GM23248 (cell line): Measurements from ENCODE around the gene SUPT3H. TPM values are rescaled to one million over a fixed set of nuclear protein-coding genes. Genes with fewer than 3 reads are reported as not detected.

Source experiments
- DNase-seq: peaks from one replicate; pipeline ENCODE4 v3.0.0-alpha.2; 2015
- H2AFZ ChIP-seq: fragments of 200-600 bp; sonication (generic); 2 replicates; pipeline ENCODE4 v1.6.1; 2016; ENCODE audit warnings: antibody characterized with exemption
- H3F3A ChIP-seq: fragments of 200-600 bp; sonication (generic); 2 replicates; pipeline ENCODE4 v1.6.1; 2016; ENCODE audit warnings: mild to moderate bottlenecking, antibody characterized with exemption, mixed run types; ENCODE audit not compliant: insufficient read depth
- H3K27ac ChIP-seq: fragments of 200-600 bp; sonication (generic); 2 replicates; pipeline ENCODE4 v1.5.1; 2016; ENCODE audit warnings: mild to moderate bottlenecking
- H3K27me3 ChIP-seq: fragments of 200-600 bp; sonication (generic); replicated peaks from 2 replicates; pipeline ENCODE4 v1.6.1; 2016; ENCODE audit warnings: mild to moderate bottlenecking; ENCODE audit not compliant: insufficient read depth
- H3K36me3 ChIP-seq: fragments of 200-600 bp; sonication (generic); 2 replicates; pipeline ENCODE4 v1.6.1; 2016; ENCODE audit warnings: low read depth, mild to moderate bottlenecking
- H3K4me1 ChIP-seq: fragments of 200-600 bp; sonication (generic); 2 replicates; pipeline ENCODE4 v1.6.1; 2016; ENCODE audit warnings: mild to moderate bottlenecking; ENCODE audit not compliant: insufficient read depth
- H3K4me2 ChIP-seq: fragments of 200-600 bp; sonication (generic); one replicate; pipeline ENCODE4 v1.6.1; 2016; ENCODE audit warnings: mild to moderate bottlenecking; ENCODE audit not compliant: unreplicated experiment
- H3K4me3 ChIP-seq: fragments of 200-600 bp; sonication (generic); 2 replicates; pipeline ENCODE4 v1.5.1; 2016; ENCODE audit warnings: mild to moderate bottlenecking
- H3K79me2 ChIP-seq: fragments of 200-600 bp; sonication (generic); 2 replicates; pipeline ENCODE4 v1.6.1; 2016; ENCODE audit warnings: mild to moderate bottlenecking; ENCODE audit not compliant: insufficient read depth
- H3K9ac ChIP-seq: fragments of 200-600 bp; sonication (generic); 2 replicates; pipeline ENCODE4 v1.6.1; 2016; ENCODE audit warnings: mild to moderate bottlenecking
- H3K9me2 ChIP-seq: fragments of 200-600 bp; sonication (generic); 2 replicates; pipeline ENCODE4 v1.6.1; 2016; ENCODE audit warnings: mixed run types, mild to moderate bottlenecking, moderate library complexity; ENCODE audit not compliant: insufficient read depth
- H3K9me3 ChIP-seq: fragments of 200-600 bp; sonication (generic); one replicate; pipeline ENCODE4 v1.6.1; 2017; ENCODE audit warnings: low read depth
- H4K20me1 ChIP-seq: fragments of 200-600 bp; sonication (generic); 2 replicates; pipeline ENCODE4 v1.6.0; 2016; ENCODE audit not compliant: insufficient read depth
- EZH2 ChIP-seq: fragments of 200-600 bp; sonication (generic); IDR thresholded peaks from 2 replicates; pipeline ENCODE4 v1.6.1; 2018; ENCODE audit warnings: antibody characterized with exemption, mild to moderate bottlenecking; ENCODE audit not compliant: insufficient read depth, poor library complexity, severe bottlenecking
- EZH2phosphoT487 ChIP-seq: fragments of 200-600 bp; sonication (generic); IDR thresholded peaks from 2 replicates; pipeline ENCODE4 v1.6.1; 2018; ENCODE audit warnings: antibody characterized with exemption, moderate library complexity, mild to moderate bottlenecking, low read depth; ENCODE audit not compliant: insufficient read depth
- WGBS, 2 experiments: methylation state at CpG; one replicate each; pipeline ENCODE4 v1.1.6; 2015 to 2017; ENCODE audit warnings: low lambda C conversion rate in 2 of 2, low coverage in 1 of 2; ENCODE audit errors: missing lambda C conversion rate in 2 of 2; 5-methylcytosine and 5-hydroxymethylcytosine counted together
- in situ Hi-C: fragments of 300-500 bp; cut with MboI; formaldehyde crosslinking; loops from 2 replicates; pipeline ENCODE4 v1.15.0; 2020
- polyA plus RNA-seq: library from polyadenylated mRNA; unstranded; fragments of >200 nt; fragmentation: Nextera tagmentation; extraction: Ambion mirVana; gene quantifications from 2 replicates; pipeline ENCODE4 v1.2.1, GENCODE V29; 2016
- total RNA-seq: library from RNA; depleted of rRNA; stranded (reverse); fragments of >200 nt; shearing (Covaris generic); gene quantifications from 2 replicates; pipeline ENCODE4 v1.2.3, GENCODE V29; 2014

SUPT3H gene
- total and polyA plus RNA-seq, 2 experiments from 2014 or later, result 9.3 to 12.4 TPM

- H3K9me2 ChIP-seq, result no peaks in the 10 kb centered on the region
- WGBS, 2 experiments, result 71 to 76% methylated on average over 3 of the region's 3 CpGs
- DNase-seq, result peak; percentile 17
These were observed 535.1 kb downstream of the SUPT3H start for GRCh38 chr6:44842616-44843015.

GRCh38 chr6:44841829-44842228, 535.9 kb downstream of the SUPT3H start:
- no peaks in the 10 kb centered on the region for H3K79me2 ChIP-seq
- TF ChIP-seq EZH2 (no peak), EZH2phosphoT487 (no peak)
- in situ Hi-C loops, result no loop called here
- no peak overlapping the region for H3K27ac ChIP-seq
- no peaks in the 10 kb centered on the region for H3K4me1 ChIP-seq
- no peaks in the 10 kb centered on the region for H3F3A ChIP-seq
- H3K27me3 ChIP-seq, result no peaks in the 10 kb centered on the region
- H3K36me3 ChIP-seq, result no peaks in the 10 kb centered on the region
- DNase-seq, result no peak
- 93 to 100% methylated on average over 1 of the region's 1 CpG for WGBS, 2 experiments
- no peaks in the 10 kb centered on the region for H3K9me3 ChIP-seq
- H3K4me3 ChIP-seq, result no peak overlapping the region
- H3K4me2 ChIP-seq, result no peak overlapping the region
- no peaks in the 10 kb centered on the region for H4K20me1 ChIP-seq
- H3K9ac ChIP-seq, result no peak overlapping the region
- H2AFZ ChIP-seq, result no peak overlapping the region
- H3K9me2 ChIP-seq, result no peaks in the 10 kb centered on the region

More at GRCh38 chr6:44842616-44843015, 535.1 kb downstream of the SUPT3H start:
- in situ Hi-C loops, result no loop called here
- TF ChIP-seq EZH2 (no peak), EZH2phosphoT487 (no peak)
- no peaks in the 10 kb centered on the region for H3K36me3 ChIP-seq
- H2AFZ ChIP-seq, result no peak overlapping the region
- H3K9me3 ChIP-seq, result no peaks in the 10 kb centered on the region
- no peak overlapping the region for H3K4me3 ChIP-seq
- H3K27me3 ChIP-seq, result no peaks in the 10 kb centered on the region
- no peak overlapping the region for H3K4me2 ChIP-seq
- no peak overlapping the region for H3K9ac ChIP-seq
- no peak overlapping the region for H3K27ac ChIP-seq
- H3F3A ChIP-seq, result no peaks in the 10 kb centered on the region
- H3K79me2 ChIP-seq, result no peaks in the 10 kb centered on the region
- H3K4me1 ChIP-seq, result no peaks in the 10 kb centered on the region
- H4K20me1 ChIP-seq, result no peaks in the 10 kb centered on the region

- H3K4me2 ChIP-seq, result no peak overlapping the region
- no peak overlapping the region for H2AFZ ChIP-seq
- H3K9me2 ChIP-seq, result no peaks in the 10 kb centered on the region
- no peaks in the 10 kb centered on the region for H3K9me3 ChIP-seq
- no peaks in the 10 kb centered on the region for H3K36me3 ChIP-seq
- no peak for TF ChIP-seq EZH2phosphoT487
- H3K9ac ChIP-seq, result no peak overlapping the region
- no peaks in the 10 kb centered on the region for H3K27me3 ChIP-seq
- 79 to 87% methylated on average over 1 of the region's 1 CpG for WGBS, 2 experiments
- H3K4me3 ChIP-seq, result no peak overlapping the region
- in situ Hi-C loops, result no loop called here
- no peaks in the 10 kb centered on the region for H3K79me2 ChIP-seq
- H4K20me1 ChIP-seq, result no peaks in the 10 kb centered on the region
- H3F3A ChIP-seq, result no peaks in the 10 kb centered on the region
- no peak overlapping the region for H3K27ac ChIP-seq
- H3K4me1 ChIP-seq, result no peaks in the 10 kb centered on the region
- DNase-seq, result peak; percentile 15
These were observed 540.0 kb downstream of the SUPT3H start for GRCh38 chr6:44837741-44838140.

GRCh38 chr6:44837255-44837654, 540.5 kb downstream of the SUPT3H start:
- Histone ChIP-seq H3K36me3 (no peaks in the 10 kb centered on the region), H3K4me2 (no peak overlapping the region), H3K4me3 (no peak overlapping the region), H3K9me3 (no peaks in the 10 kb centered on the region), H3K4me1 (no peaks in the 10 kb centered on the region), H3K9me2 (no peaks in the 10 kb centered on the region), H4K20me1 (no peaks in the 10 kb centered on the region), H3K9ac (no peak overlapping the region), H3F3A (no peaks in the 10 kb centered on the region), H3K27ac (no peak overlapping the region), H3K27me3 (no peaks in the 10 kb centered on the region), H3K79me2 (no peaks in the 10 kb centered on the region), H2AFZ (no peak overlapping the region)
- DNase-seq, result no peak
- in situ Hi-C loops, result no loop called here
- TF ChIP-seq EZH2phosphoT487 (no peak), EZH2 (no peak)

GRCh38 chr6:44833248-44833647, 544.5 kb downstream of the SUPT3H start:
- Histone ChIP-seq H3K27me3 (no peaks in the 10 kb centered on the region), H3K27ac (no peak overlapping the region), H3K4me2 (no peak overlapping the region), H3K79me2 (no peaks in the 10 kb centered on the region), H3K9me3 (no peaks in the 10 kb centered on the region), H3K9ac (no peak overlapping the region), H3K4me1 (peaks cover 17% of the 10 kb centered on the region), H3F3A (no peaks in the 10 kb centered on the region), H3K36me3 (no peaks in the 10 kb centered on the region), H2AFZ (no peak overlapping the region), H3K4me3 (no peak overlapping the region), H4K20me1 (no peaks in the 10 kb centered on the region), H3K9me2 (no peaks in the 10 kb centered on the region)
- in situ Hi-C loops, result no loop called here
- no peak for DNase-seq
- TF ChIP-seq EZH2phosphoT487 (no peak), EZH2 (no peak)
- WGBS, 2 experiments, result 55 to 60% methylated on average over 1 of the region's 1 CpG
